Measurements from ENCODE around the gene BCAP31.
"Not testable (repeated sequence)": the region's sequence is repeated elsewhere in the genome, so short reads cannot be mapped to it uniquely, and the experiment has no call there.

BCAP31 gene

GRCh38 chrX:153692611-153693156 is 31.5 kb downstream of the BCAP31 start:
- no peak for DNase-seq

- DNase-seq, result no peak
Measured at GRCh38 chrX:153692003-153692402, 32.2 kb downstream of the BCAP31 start.

GRCh38 chrX:153691032-153691827 is 33.0 kb downstream of the BCAP31 start:
- DNase-seq, result not testable (repeated sequence)

GRCh38 chrX:153690466-153690865 is 33.7 kb downstream of the BCAP31 start:
- DNase-seq, result no peak

GRCh38 chrX:153689654-153690465 is 34.3 kb downstream of the BCAP31 start:
- DNase-seq, result no peak

- DNase-seq, result no peak
Measured at GRCh38 chrX:153688911-153689590, 35.1 kb downstream of the BCAP31 start.

GRCh38 chrX:153688506-153688905 is 35.7 kb downstream of the BCAP31 start:
- no peak for DNase-seq

- DNase-seq, result no peak
Measured at GRCh38 chrX:153688071-153688470, 36.1 kb downstream of the BCAP31 start.

GRCh38 chrX:153687121-153688039 is 36.8 kb downstream of the BCAP31 start, which contains the start of gene SLC6A8:
Gene SLC6A8, plus strand, starts transcription at chrX:153687926. Its CDS starts 649 bp downstream, at chrX:153688575.
- DNase-seq, result peak; percentile 6 to 12

- DNase-seq, result no peak
Measured at GRCh38 chrX:153686711-153687110, 37.5 kb downstream of the BCAP31 start.

GRCh38 chrX:153685751-153686696 is 38.2 kb downstream of the BCAP31 start:
- DNase-seq, result no peak

GRCh38 chrX:153685156-153685536 is 39.0 kb downstream of the BCAP31 start:
- DNase-seq, result no peak

- DNase-seq, result no peak
Measured at GRCh38 chrX:153684467-153685155, 39.6 kb downstream of the BCAP31 start.

- DNase-seq, result not testable (repeated sequence)
Measured at GRCh38 chrX:153683486-153683885, 40.7 kb downstream of the BCAP31 start.

- DNase-seq, result no peak
Measured at GRCh38 chrX:153681175-153681574, 43.0 kb downstream of the BCAP31 start.

GRCh38 chrX:153674219-153674851 is 49.9 kb downstream of the BCAP31 start:
- DNase-seq, result no peak

- no peak for DNase-seq
Measured at GRCh38 chrX:153673428-153674218, 50.6 kb downstream of the BCAP31 start, which contains the start of gene PNCK. Gene PNCK, minus strand, starts transcription at chrX:153673813. Its CDS starts 737 bp downstream, at chrX:153673076.

All from activated CD4-positive, alpha-beta T cell treated with anti-CD3 and anti-CD28 coated beads, Interleukin-2, amount 50 U/mL, for 4 hours (primary cell).